Muscle of arm (tissue), 12 donors: ENCODE measurements around the gene LDHD. TPM values are rescaled to one million over a fixed set of nuclear protein-coding genes. Genes with fewer than 3 reads are reported as not detected.

ENCODE experiments used
- DNase-seq: peaks from one replicate; pipeline ENCODE4 v3.0.0-alpha.2; 2013
- polyA plus RNA-seq, 12 donors: library from polyadenylated mRNA; unstranded; fragments of 120-200 nt; gene quantifications; one replicate each; pipeline ENCODE4 v1.2.1, GENCODE V29; 2013; ENCODE audit not compliant: insufficient read length in 12 of 12

LDHD gene
- polyA plus RNA-seq, 12 donors = 0.63 to 3.3 (median 2.2) TPM; not detected in 2

DNA sequence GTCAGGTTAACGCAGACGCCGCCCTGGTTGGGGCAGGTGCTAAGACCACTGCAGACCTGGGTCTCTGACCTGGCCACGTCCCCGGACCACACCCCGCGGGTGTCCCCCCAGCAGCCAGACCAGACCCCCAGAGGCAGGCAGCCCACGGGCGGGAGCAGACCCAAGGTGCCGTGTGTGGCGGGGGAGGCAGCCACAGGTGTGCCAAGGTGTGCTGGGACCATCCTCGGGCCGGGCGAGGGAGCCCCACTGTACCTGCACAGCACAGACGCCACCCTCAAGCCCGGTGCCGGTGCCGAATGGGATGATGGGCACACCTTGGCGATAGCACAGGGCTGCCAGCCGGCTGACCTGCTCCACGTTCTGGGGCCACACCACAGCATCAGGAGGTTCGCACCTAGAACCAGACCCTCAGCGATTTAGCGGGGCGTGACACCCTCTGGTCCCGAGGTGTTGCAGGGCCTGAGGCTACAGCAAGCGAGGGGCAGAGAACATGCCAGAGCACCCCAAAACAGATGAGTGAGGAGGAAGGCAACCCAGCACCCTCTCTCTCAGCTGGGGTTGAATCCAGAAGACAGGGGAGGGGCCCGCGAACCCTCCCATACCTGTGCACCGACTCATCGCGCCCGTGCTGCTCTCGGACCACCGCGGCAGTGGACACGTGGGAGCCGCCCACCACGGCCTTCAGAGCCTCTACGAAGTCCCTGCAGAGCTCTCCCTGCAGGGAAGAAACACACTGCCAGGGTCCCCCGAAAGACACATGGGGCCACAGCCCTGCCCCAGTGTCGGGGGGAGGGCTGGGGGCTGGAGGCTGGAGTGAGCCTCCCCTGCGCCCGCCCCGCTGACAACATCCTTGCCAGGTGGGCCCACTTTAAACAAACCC, 1.4 kb downstream of the LDHD start:
- DNase-seq = no peak

- DNase-seq = no peak
These were observed 2.2 kb downstream of the LDHD start for GRCh38 chr16:75114179-75114945.

GRCh38 chr16:75113541-75114121, 2.9 kb downstream of the LDHD start:
- no peak for DNase-seq

DNA sequence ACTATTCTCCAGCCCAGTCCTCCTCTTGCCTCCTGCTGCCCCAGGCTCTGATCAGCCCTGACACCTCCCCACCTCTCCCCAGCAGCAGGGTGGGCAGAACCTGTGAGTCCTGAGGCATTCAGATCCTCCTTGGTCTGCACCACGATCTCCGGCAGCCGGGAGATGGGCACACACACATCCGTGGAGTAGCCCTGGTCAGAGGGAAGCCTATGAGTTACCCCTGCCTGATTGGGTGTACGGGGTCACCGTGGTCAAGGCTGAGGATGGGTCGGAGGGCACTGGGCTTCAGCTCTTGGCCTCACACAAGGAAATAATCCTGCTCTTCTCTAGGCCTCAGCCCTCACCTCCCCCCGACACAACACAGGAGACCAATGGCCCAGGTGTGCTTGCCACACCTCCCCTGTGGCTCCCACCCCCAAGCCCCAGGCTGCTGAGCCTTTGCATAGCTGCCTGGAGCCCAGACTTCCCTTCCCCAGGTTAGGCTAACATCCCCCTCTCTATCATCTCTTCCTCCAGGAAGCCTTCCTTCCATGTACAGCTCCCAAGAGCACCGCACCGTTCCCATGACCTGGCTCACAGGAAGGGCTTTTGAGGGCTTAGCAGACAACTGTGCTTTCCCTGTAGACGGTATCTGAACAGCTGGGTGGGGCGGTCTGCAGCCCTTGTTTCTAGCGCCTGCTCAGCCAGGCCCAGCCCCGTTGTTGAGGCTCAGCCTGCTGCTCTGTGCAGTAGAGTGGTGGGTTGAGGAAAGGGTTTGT, 3.7 kb downstream of the LDHD start:
- no peak for DNase-seq

DNA sequence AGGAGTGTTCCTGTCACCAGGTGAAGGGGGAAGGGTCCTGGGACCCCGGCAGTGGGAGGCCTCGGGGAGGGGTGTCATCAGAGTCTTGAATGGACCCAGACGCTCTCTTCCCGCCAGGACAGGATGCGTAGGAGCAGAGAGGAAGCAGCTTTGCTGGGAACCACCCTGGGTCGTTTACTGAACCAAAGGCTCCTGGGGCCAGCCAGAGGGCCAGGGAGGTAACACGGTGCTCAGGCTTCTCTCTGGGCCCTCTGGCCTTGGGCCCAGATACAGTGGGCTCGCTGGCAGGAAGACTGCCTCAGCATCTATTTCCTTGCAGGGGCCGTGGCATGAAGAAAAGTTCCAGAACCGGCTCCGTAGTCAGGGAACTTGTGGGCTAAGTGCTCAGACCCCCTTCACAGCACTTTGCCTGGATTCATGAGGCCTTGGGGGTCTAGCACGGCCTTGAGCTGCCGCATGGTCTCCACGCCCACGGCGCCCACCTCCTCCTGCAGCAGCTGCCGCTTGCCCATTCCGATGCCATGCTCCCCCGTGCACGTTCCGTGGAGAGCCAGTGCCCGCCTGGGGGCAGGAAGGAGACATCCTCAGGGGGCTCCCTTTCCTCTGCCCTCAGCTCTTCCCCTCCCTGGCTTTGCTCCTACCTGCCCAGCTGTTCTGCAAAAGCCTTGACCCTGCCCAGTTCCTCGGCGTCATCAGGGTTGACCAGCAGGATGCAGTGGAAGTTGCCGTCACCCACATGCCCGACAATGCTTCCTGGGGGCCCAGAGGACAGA, 4.4 kb downstream of the LDHD start:
- no peak for DNase-seq

- no peak for DNase-seq
These were observed 5.1 kb downstream of the LDHD start for GRCh38 chr16:75111514-75111940.

- DNase-seq = peak; percentile 92
These were observed 5.7 kb downstream of the LDHD start for GRCh38 chr16:75110637-75111513.

- DNase-seq = no peak
These were observed 6.8 kb downstream of the LDHD start for GRCh38 chr16:75109732-75110243.

GRCh38 chr16:75108792-75109731, 7.5 kb downstream of the LDHD start:
- DNase-seq = no peak

DNA sequence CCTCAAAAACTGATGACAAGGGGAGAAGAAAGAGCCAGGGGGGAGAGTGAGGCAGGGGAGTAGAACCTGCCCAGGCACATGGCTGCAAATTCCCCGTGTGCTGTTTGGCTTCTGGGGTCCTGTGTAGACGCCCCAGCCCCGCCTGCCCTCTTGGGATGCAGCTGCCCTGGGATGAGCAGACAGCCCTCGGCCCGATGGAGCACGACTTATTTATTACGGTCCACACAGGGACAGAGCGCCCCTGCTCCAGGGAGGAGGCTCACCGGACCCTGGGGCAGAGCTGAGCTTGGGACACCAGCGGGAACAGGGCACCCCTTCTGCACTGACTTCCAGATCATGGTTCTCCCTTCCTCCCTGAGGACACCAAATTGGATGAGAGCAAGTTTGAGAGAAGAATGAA, 9.1 kb downstream of the LDHD start:
- DNase-seq = no peak

DNA sequence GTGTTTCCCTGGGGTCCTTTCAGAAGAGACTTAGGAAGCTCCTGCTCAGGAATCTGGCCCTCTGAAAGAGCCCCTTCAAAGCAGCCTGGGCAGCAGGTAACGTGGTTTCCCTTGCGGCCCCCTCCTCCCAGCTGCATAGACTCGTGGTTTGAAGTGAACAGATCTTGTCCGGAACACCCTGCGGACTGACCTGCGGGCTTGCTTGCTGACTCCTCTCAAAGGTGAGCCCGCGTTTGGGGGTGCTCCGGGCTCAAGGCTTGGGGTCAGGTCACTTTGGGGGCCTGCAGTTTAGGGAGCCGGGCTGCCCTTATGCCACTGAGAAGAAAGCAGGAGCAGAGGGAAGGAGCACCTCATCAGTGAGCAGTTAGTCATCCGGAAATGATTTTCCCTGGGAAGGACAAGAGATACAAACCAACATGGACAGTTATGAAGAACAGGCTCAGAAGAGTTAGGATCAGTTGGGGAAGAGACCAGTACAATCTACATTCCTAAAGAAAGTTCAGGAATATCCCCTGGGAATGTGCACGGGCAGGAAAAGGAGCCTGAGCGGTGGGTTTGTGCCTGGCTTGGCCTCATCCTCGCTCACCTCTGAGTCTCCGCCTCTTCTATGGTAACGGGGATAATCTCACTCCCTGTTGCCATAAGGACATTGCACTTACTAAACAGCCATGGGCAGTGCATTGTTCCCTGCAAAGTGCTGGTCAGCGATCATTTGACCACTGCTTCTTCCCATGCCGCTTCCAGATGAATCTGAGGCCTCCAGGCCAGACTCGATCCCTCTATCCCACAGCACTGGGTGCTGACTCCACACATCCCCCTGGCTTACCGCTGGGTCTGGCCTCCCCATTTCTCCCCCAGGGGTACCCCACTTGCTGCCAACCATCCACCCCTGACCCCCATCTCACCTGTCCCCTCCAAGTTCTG, 10.0 kb downstream of the LDHD start:
- no peak for DNase-seq

DNA sequence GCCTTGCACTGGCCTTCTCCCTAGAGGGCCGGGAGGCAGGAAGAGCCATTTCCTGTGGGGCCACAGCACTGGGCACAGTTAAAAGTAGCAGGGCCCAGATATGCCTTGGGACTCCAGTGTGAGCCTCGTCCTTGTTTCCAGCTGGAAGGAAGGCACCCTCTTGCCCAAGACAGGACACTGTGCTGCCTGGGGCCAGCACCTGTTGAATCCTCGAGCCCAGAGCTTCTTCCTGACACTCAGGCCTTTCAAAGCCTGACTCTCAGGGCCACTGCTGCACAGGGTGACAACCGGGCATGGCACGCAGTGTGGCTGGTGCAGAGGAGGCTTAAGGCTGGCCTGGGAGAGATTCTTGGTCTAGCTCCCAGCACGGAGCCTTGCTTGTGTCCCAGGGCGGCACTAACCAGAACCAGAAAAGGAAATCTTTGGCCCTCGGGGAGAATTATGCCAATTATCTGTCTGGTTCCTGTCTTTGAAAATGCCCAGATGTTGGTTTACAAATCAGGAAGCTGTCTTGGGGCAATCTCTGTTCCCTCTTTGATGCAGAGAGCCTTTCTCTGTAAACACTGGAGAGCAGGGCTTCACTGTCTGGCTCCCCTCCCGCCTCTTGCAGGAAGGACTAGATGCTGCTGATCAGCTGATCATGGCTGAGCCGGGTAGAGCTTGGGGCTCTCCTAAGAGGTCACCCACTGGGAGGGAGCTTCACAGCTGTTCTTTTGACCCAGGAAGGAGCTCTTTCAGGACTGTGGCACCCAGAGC, 11.1 kb downstream of the LDHD start:
- no peak for DNase-seq

- no peak for DNase-seq
These were observed 11.7 kb downstream of the LDHD start for GRCh38 chr16:75104836-75105235.

- DNase-seq = no peak
These were observed 12.6 kb downstream of the LDHD start for GRCh38 chr16:75103994-75104393.

GRCh38 chr16:75102595-75102994, 14.0 kb downstream of the LDHD start:
- DNase-seq = no peak

- no peak for DNase-seq
These were observed 14.9 kb downstream of the LDHD start for GRCh38 chr16:75101635-75102034.

GRCh38 chr16:75100603-75100990, 16.0 kb downstream of the LDHD start:
- DNase-seq = no peak
